ENCODE data around the gene NME3. TPM values are rescaled to one million over a fixed set of nuclear protein-coding genes. Genes with fewer than 3 reads are reported as not detected.

Gene NME3
- total and polyA plus RNA-seq, 2 of the 4 experiments (the other 2 are of a cell fraction): 12.7 to 41.2 TPM

GRCh38 chr16:1732071-1732470, 39.3 kb downstream of the NME3 start:
- Histone ChIP-seq H3K4me1 (ENCODE audit: control insufficient read depth, insufficient read depth, low read length) (no peaks in the 10 kb centered on the region), H2AK5ac (ENCODE audit: low read depth, low read length) (no peak overlapping the region), H3K9ac (ENCODE audit: low read depth, low read length) (no peak overlapping the region), H3K4ac (ENCODE audit: low read depth, low read length) (no peak overlapping the region), H3K18ac (ENCODE audit: low read depth, low read length) (no peak overlapping the region), H3K9me1 (ENCODE audit: insufficient read depth, low read length) (peaks cover 3% of the 10 kb centered on the region), H3K14ac (replicated peaks; ENCODE audit: low read depth, low read length) (no peak overlapping the region), H3K27me3 (ENCODE audit: control insufficient read depth, insufficient read depth, low read length) (no peaks in the 10 kb centered on the region), H2BK5ac (ENCODE audit: low read depth, low read length, poor library complexity, severe bottlenecking) (no peak overlapping the region), H2AFZ (replicated peaks; ENCODE audit: low read length, poor library complexity) (no peak overlapping the region), H4K91ac (ENCODE audit: insufficient read depth, low read depth, low read length) (no peak overlapping the region), H4K20me1 (ENCODE audit: insufficient read depth, low read length) (peaks cover 26% of the 10 kb centered on the region), H2BK20ac (ENCODE audit: low read depth, low read length) (no peak overlapping the region), H2BK120ac (ENCODE audit: low read depth, low read length) (no peak overlapping the region), H3K4me2 (ENCODE audit: low read depth, low read length) (no peak overlapping the region), H2BK15ac (ENCODE audit: low read depth, low read length) (no peak overlapping the region), H3K23ac (ENCODE audit: low read depth, low read length) (no peak overlapping the region), H3K79me1 (ENCODE audit: low read depth in 1 of 2, low read length in 2 of 2) (peaks cover 16 to 53% of the 10 kb centered on the region in 2 experiments; a peak in 3 of 4 replicates), H4K5ac (ENCODE audit: low read depth, low read length) (no peak overlapping the region), H3K4me3 (ENCODE audit: insufficient read depth, low read depth, low read length) (no peak overlapping the region), H3K36me3 (ENCODE audit: control insufficient read depth, insufficient read depth, low read length) (peaks cover 65% of the 10 kb centered on the region), H2AK9ac (replicated peaks; ENCODE audit: low read depth, low read length, poor library complexity) (peak overlapping the region; percentile 16), H3K9me3 (ENCODE audit: control insufficient read depth, insufficient read depth, low read length) (no peaks in the 10 kb centered on the region), H4K8ac (ENCODE audit: low read depth in 2 of 2, low read length in 2 of 2) (no peak overlapping the region), H3K27ac (ENCODE audit: insufficient read depth, low read length) (no peak overlapping the region), H3K56ac (ENCODE audit: extremely low read depth, insufficient read depth, low read length) (no peak overlapping the region)
- BruUV-seq (replicated peaks): no TSS peak
- ChIA-PET CTCF (no interaction called here), POLR2A (ENCODE audit: unreplicated experiment) (no interaction called here)
- in situ Hi-C loops (cut with MboI; ENCODE audit: low sequenced_read_pairs): no loop called here
- no peak for TF ChIP-seq USF2 (IDR thresholded peaks at IDR 0.05; ENCODE audit: low read depth, low read length)
- no peak for TF ChIP-seq MAFK (IDR thresholded peaks at IDR 0.05; ENCODE audit: low read depth, low read length)
- no peak for TF ChIP-seq FOS (IDR thresholded peaks at IDR 0.05; ENCODE audit: low read depth, low read length)
- no peak for TF ChIP-seq CEBPB (IDR thresholded peaks at IDR 0.05; ENCODE audit: low read depth, low read length)
- no peak for TF ChIP-seq ELK1 (IDR thresholded peaks at IDR 0.05; ENCODE audit: borderline replicate concordance, low read depth, low read length)
- no peak for TF ChIP-seq MXI1 (IDR thresholded peaks at IDR 0.05; ENCODE audit: borderline replicate concordance, low read depth, low read length)
- TF ChIP-seq BHLHE40 (IDR thresholded peaks at IDR 0.05; ENCODE audit: low read depth, low read length): no peak
- no peak for TF ChIP-seq POLR2A (IDR thresholded peaks at IDR 0.05; ENCODE audit: low read depth, low read length)
- TF ChIP-seq NFE2L2 (IDR thresholded peaks at IDR 0.05; ENCODE audit: low read depth, low read length): no peak
- TF ChIP-seq RCOR1 (IDR thresholded peaks at IDR 0.05; ENCODE audit: insufficient replicate concordance, low read length): no peak
- no peak for DNase-seq
- dilution Hi-C loops (cut with HindIII; ENCODE audit: low sequenced_read_pairs, unreplicated experiment): no loop called here
- 93% methylated on average over 11 of the region's 14 CpGs; no CpG with 5 or more reads in 1 of the 2 experiments for WGBS, 2 experiments (ENCODE audit: extremely low coverage in 2 of 2, insufficient read length in 1 of 2)
- ATAC-seq (ENCODE audit: low read depth): no peak
- intact Hi-C loops (cut with micrococcal nuclease): no loop called here
